Upper lobe of right lung (tissue), 1 donor: Measurements from ENCODE around the gene ARHGAP45. TPM values are rescaled to one million over a fixed set of nuclear protein-coding genes. Genes with fewer than 3 reads are reported as not detected.

Experiments used
- ATAC-seq: fragments of 200-7000 bp; cut with Tn5 transposase; one replicate; pipeline ENCODE4 v1.9.1; 2020; ENCODE audit warnings: mild to moderate bottlenecking, moderate library complexity
- DNase-seq: peaks from one replicate; pipeline ENCODE4 v3.0.0-alpha.2; 2020
- H3K27ac ChIP-seq: fragments of 200-600 bp; one replicate; pipeline ENCODE4 v1.8.0; 2022
- H3K27me3 ChIP-seq: fragments of 200-600 bp; one replicate; pipeline ENCODE4 v1.8.0; 2022; ENCODE audit warnings: mild to moderate bottlenecking
- H3K36me3 ChIP-seq: fragments of 200-600 bp; one replicate; pipeline ENCODE4 v1.8.0; 2022
- H3K4me1 ChIP-seq: fragments of 200-600 bp; one replicate; pipeline ENCODE4 v1.8.0; 2022
- H3K4me3 ChIP-seq: fragments of 200-600 bp; one replicate; pipeline ENCODE4 v1.8.0; 2022; ENCODE audit warnings: mild to moderate bottlenecking
- H3K9me3 ChIP-seq: fragments of 200-600 bp; one replicate; pipeline ENCODE4 v1.8.0; 2022
- intact Hi-C: fragments of 100-400 bp; cut with DNase I; formaldehyde crosslinking; loops from one replicate; pipeline ENCODE4 v1.11.0; 2022
- total RNA-seq: library from RNA; stranded (reverse); fragmentation: NEBNext Ultra II Directional; extraction: Animal tissue kit (Norgen Biotek cat#: 25700); gene quantifications from one replicate; pipeline ENCODE4 v1.2.1, GENCODE V29; 2021
- TF ChIP-seq, protein P1 (sequence below): fragments of 200-600 bp; IDR thresholded peaks from one replicate; pipeline ENCODE4 v1.8.0; 2022; ENCODE audit warnings: antibody characterized with exemption
- donor health status: DM: no; HTN: yes; CAD: no; lungs with severe emphysema.

Gene ARHGAP45
- total RNA-seq, 1 donor from 2014 or later, result 98.2 TPM

DNA sequence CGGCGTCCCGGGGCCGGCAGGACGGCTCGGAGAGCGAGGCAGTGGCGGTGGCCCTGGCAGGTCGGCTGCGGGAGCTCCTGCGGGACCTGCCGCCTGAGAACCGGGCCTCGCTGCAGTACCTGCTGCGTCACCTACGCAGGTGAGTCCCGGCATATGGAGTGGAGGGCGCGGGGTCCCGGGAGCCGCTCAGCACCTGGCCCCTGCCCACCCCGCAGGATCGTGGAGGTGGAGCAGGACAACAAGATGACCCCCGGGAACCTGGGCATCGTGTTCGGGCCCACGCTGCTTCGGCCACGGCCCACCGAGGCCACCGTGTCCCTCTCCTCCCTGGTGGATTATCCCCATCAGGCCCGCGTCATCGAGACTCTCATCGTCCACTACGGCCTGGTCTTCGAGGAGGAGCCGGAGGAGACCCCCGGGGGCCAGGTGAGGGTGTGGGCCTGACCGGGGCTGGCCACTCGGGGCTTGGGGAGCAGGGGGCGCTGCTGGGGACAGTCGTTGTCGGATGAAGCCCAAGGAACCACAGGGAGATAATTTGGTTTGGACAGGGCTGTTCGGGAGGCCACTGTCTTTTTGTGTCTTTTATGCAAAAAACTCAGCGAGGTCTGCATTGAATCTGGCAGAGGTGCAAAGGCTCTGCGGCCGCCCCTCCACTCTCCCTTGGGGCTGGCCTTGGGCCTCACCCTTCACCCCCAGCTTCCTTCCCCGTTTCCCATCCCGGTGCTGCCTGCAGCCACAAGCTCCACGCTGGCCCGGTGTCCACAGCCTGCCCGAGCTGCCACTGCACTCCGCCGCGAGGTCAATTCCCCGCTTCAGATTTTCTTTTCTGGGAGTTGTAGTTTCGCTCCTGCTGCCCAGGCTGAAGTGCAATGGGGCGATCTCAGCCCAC is 16.2 kb downstream of the ARHGAP45 start:
- H3K27me3 ChIP-seq, result no peaks in the 10 kb centered on the region
- peaks cover 15% of the 10 kb centered on the region for H3K4me1 ChIP-seq
- ATAC-seq (no peak), DNase-seq (peak; percentile 65)
- intact Hi-C loops, result loop anchor here (10.0 kb wide), 1 partner anchor 48 kb away; no protein-coding TSS in a partner anchor
- no peak overlapping the region for H3K27ac ChIP-seq
- no peaks in the 10 kb centered on the region for H3K9me3 ChIP-seq
- H3K36me3 ChIP-seq, result peaks cover 69% of the 10 kb centered on the region
- H3K4me3 ChIP-seq, result peak overlapping the region; percentile 10
- TF ChIP-seq, protein P1, sequence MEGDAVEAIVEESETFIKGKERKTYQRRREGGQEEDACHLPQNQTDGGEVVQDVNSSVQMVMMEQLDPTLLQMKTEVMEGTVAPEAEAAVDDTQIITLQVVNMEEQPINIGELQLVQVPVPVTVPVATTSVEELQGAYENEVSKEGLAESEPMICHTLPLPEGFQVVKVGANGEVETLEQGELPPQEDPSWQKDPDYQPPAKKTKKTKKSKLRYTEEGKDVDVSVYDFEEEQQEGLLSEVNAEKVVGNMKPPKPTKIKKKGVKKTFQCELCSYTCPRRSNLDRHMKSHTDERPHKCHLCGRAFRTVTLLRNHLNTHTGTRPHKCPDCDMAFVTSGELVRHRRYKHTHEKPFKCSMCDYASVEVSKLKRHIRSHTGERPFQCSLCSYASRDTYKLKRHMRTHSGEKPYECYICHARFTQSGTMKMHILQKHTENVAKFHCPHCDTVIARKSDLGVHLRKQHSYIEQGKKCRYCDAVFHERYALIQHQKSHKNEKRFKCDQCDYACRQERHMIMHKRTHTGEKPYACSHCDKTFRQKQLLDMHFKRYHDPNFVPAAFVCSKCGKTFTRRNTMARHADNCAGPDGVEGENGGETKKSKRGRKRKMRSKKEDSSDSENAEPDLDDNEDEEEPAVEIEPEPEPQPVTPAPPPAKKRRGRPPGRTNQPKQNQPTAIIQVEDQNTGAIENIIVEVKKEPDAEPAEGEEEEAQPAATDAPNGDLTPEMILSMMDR, result no peak

DNA sequence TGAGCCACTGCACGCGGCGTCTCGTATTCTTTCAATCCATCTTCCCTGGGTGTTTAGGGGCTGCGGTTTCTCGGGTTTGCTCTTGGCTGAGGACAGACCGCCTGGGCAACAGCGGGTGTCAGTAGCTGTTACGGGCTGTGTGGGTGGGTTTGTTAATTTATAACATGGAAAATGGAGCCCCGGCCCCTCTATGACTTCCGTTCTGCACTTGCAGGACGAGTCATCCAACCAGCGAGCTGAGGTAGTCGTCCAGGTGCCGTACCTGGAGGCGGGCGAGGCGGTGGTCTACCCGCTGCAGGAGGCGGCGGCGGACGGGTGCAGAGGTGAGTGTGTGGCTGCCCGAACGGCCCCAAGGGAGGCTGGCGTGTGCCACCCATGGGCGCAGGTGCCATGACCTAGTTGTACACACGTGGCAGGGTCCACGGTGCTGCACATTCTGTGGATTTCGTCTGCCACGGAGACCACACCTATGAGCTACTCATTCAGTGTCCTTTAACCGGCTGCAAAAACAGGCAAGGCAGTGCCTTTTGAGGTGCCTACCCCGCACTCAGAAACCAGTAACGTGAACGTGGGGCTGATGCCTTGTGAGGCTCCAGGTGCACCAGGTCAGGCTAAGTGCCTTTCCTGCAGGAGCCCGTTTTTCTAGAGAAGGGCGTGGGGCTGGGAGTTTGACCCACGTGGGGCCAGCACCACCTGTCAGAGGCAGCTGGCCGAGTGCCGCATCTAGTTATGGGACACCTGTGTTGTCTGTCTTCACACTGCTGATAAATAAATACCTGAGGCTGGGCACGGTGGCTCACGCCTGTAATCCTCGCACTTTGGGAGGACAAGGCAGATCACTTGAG is 17.3 kb downstream of the ARHGAP45 start:
- Histone ChIP-seq H3K27ac (no peak overlapping the region), H3K27me3 (no peaks in the 10 kb centered on the region), H3K4me3 (no peak overlapping the region), H3K36me3 (peaks cover 80% of the 10 kb centered on the region), H3K4me1 (peaks cover 21% of the 10 kb centered on the region), H3K9me3 (no peaks in the 10 kb centered on the region)
- TF ChIP-seq, protein P1, result no peak
- intact Hi-C loops, result loop anchor here (10.0 kb wide), 1 partner anchor 49 kb away; no protein-coding TSS in a partner anchor
- DNase-seq (peak; percentile 67), ATAC-seq (no peak)

GRCh38 chr19:1085053-1085658 is 18.2 kb downstream of the ARHGAP45 start:
- TF ChIP-seq, protein P1, result no peak
- Histone ChIP-seq H3K27me3 (no peaks in the 10 kb centered on the region), H3K4me1 (peaks cover 21% of the 10 kb centered on the region), H3K27ac (no peak overlapping the region), H3K36me3 (peaks cover 80% of the 10 kb centered on the region), H3K9me3 (no peaks in the 10 kb centered on the region), H3K4me3 (no peak overlapping the region)
- intact Hi-C loops, result loop anchor here (10.0 kb wide), 1 partner anchor 50 kb away; no protein-coding TSS in a partner anchor
- ATAC-seq, result no peak
- no peak for DNase-seq

DNA sequence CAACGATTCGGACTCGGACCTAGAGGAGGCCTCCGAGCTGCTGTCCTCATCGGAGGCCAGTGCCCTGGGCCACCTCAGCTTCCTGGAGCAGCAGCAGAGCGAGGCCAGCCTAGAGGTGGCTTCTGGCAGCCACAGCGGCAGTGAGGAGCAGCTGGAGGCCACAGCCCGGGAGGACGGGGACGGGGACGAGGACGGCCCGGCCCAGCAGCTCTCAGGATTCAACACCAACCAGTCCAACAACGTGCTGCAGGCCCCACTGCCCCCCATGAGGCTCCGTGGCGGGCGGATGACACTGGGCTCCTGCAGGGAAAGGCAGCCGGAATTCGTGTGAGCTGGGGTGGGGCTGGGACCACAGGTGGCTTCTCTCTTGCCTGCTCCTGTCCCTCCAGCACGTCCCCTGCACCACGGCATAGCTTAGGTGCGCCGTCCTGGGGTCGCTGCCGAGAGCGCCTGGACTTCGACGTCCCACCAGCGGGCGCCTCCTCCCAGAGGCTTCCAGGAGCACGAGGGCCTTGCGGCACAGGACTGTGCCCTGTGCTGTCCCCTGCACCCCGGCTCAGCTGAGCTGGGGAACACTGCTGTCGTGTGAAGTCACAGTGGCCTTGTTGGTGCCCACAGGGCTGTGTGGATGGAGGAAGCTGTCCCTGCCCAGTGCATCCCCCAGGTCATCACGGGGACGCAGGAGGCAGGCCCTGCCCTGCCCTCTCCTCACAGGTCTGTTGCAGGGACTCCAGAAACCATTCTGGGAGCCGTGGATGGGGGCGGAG is 18.9 kb downstream of the ARHGAP45 start:
- Histone ChIP-seq H3K27ac (no peak overlapping the region), H3K36me3 (peaks cover 79% of the 10 kb centered on the region), H3K4me1 (peaks cover 21% of the 10 kb centered on the region), H3K27me3 (no peaks in the 10 kb centered on the region), H3K9me3 (no peaks in the 10 kb centered on the region), H3K4me3 (no peak overlapping the region)
- intact Hi-C loops, result loop anchor here (10.0 kb wide), 1 partner anchor 51 kb away; no protein-coding TSS in a partner anchor
- peak; percentile 65 for DNase-seq
- TF ChIP-seq, protein P1, result no peak
- ATAC-seq, result no peak

DNA sequence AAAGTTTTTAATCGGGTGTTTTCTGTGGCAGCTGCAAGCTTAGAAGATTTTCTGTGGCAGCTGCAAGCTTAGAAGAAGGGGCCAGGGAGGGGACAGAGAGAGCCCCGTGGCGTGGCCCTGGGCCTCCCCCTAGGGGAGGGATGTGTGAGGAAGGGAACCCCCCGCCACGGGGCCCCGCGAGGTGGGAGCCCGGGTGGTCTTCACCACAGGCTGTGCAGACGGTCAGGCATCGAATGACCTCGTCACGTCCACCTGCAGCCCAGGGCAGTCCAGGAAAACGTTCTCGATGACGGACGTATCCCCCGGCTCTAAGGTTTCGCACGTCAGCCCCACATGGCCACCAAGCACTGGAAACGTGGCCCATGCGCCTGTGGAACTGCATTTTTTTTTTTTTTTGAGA is 19.6 kb downstream of the ARHGAP45 start:
- peaks cover 82% of the 10 kb centered on the region for H3K36me3 ChIP-seq
- H3K9me3 ChIP-seq, result no peaks in the 10 kb centered on the region
- H3K27ac ChIP-seq, result no peak overlapping the region
- H3K27me3 ChIP-seq, result no peaks in the 10 kb centered on the region
- intact Hi-C loops, result loop anchor here (10.0 kb wide), 1 partner anchor 52 kb away; no protein-coding TSS in a partner anchor
- H3K4me3 ChIP-seq, result no peak overlapping the region
- TF ChIP-seq, protein P1, result no peak
- DNase-seq (no peak), ATAC-seq (no peak)
- peaks cover 18% of the 10 kb centered on the region for H3K4me1 ChIP-seq
